GM21825 (cell line): ENCODE data around the gene ZNF622.
"Not testable (repeated sequence)": the region's sequence is repeated elsewhere in the genome, so short reads cannot be mapped to it uniquely, and the experiment has no call there.

Experiments used
- ATAC-seq: cut with Tn5 transposase; IDR thresholded peaks from one replicate; pipeline ENCODE4 v1.9.1; 2021; ENCODE audit warnings: mild to moderate bottlenecking, moderate library complexity; ENCODE audit not compliant: unreplicated experiment

ZNF622 gene

GRCh38 chr5:16436065-16436682, 29.4 kb downstream of the ZNF622 start:
- not testable (repeated sequence) for ATAC-seq

GRCh38 chr5:16431490-16431889, 34.1 kb downstream of the ZNF622 start:
- no peak for ATAC-seq

GRCh38 chr5:16430349-16431089, 35.1 kb downstream of the ZNF622 start:
- no peak for ATAC-seq

- no peak for ATAC-seq
These were observed 37.2 kb downstream of the ZNF622 start for GRCh38 chr5:16428359-16428758.

GRCh38 chr5:16427587-16427986, 38.0 kb downstream of the ZNF622 start:
- ATAC-seq, result no peak

GRCh38 chr5:16418471-16418922, 47.1 kb downstream of the ZNF622 start:
- no peak for ATAC-seq

GRCh38 chr5:16417398-16418074, 48.1 kb downstream of the ZNF622 start:
- ATAC-seq, result no peak

GRCh38 chr5:16414861-16415260, 50.7 kb downstream of the ZNF622 start:
- ATAC-seq, result no peak

- ATAC-seq, result no peak
These were observed 52.3 kb downstream of the ZNF622 start for GRCh38 chr5:16413166-16413860.

- ATAC-seq, result no peak
These were observed 53.0 kb downstream of the ZNF622 start for GRCh38 chr5:16412556-16412955.

- no peak for ATAC-seq
These were observed 53.7 kb downstream of the ZNF622 start for GRCh38 chr5:16411741-16412455.

GRCh38 chr5:16411235-16411634, 54.4 kb downstream of the ZNF622 start:
- ATAC-seq, result no peak

GRCh38 chr5:16410338-16410737, 55.3 kb downstream of the ZNF622 start:
- no peak for ATAC-seq

GRCh38 chr5:16406630-16407029, 59.0 kb downstream of the ZNF622 start:
- no peak for ATAC-seq

- no peak for ATAC-seq
These were observed 59.6 kb downstream of the ZNF622 start for GRCh38 chr5:16406023-16406422.
